B cell (primary cell): ENCODE results near the gene FOXL2. TPM values are rescaled to one million over a fixed set of nuclear protein-coding genes. Genes with fewer than 3 reads are reported as not detected.
A peak's percentile ranks its signal among the peaks of the same experiment; 100 is the strongest.

Experiments
- ATAC-seq: fragments of 200-7000 bp; cut with Tn5 transposase; one replicate; pipeline ENCODE4 v1.10.0; 2021; ENCODE audit warnings: low read depth, mild to moderate bottlenecking, moderate number of reproducible peaks, moderate library complexity
- CTCF ChIA-PET: fragments of 350-600 bp; sonication (Branson Sonifier 250); formaldehyde crosslinking; loops from one replicate; lab custom pipeline; 2021; ENCODE audit warnings: antibody characterized with exemption, inconsistent platforms; lab: Charles Lee
- POLR2A ChIA-PET: fragments of 350-600 bp; sonication (Branson Sonifier 250); formaldehyde crosslinking; loops from one replicate; lab custom pipeline; 2021; ENCODE audit warnings: antibody characterized with exemption; lab: Charles Lee
- DNase-seq: peaks from one replicate; pipeline ENCODE4 v3.0.0; 2013
- H2AFZ ChIP-seq: 2 replicates; pipeline ENCODE4 v1.6.1; 2012; ENCODE audit warnings: mild to moderate bottlenecking, low read depth, low read length; ENCODE audit not compliant: insufficient read depth, poor library complexity, severe bottlenecking
- H3K27ac ChIP-seq, 2 donors: 1 replicate in 1 of 2; 2 replicates in 1 of 2; pipeline ENCODE4 v1.5.1; 2012 to 2013; ENCODE audit warnings: low read length in 2 of 2, mild to moderate bottlenecking in 2 of 2, moderate library complexity in 1 of 2
- H3K27me3 ChIP-seq, 4 experiments: fragments of 200-600 bp in 1 of 4; sonication (generic) in 1 of 4; replicated peaks in 1 of 4; 1 replicate in 2 of 4; 2 replicates in 2 of 4; pipeline versions ENCODE4 v1.6.1 to v1.7.0; 2013 to 2016; ENCODE audit warnings: low read length in 3 of 4, mild to moderate bottlenecking in 2 of 4, mixed read lengths in 1 of 4, moderate library complexity in 1 of 4; ENCODE audit not compliant: insufficient read depth in 4 of 4, control insufficient read depth in 3 of 4; ENCODE audit errors: control extremely low read depth in 1 of 4
- H3K36me3 ChIP-seq, 2 experiments: replicated peaks in 1 of 2; 1 replicate in 1 of 2; 2 replicates in 1 of 2; pipeline versions ENCODE4 v1.6.1 to v1.7.1; 2013; ENCODE audit warnings: low read length in 1 of 2; ENCODE audit not compliant: insufficient read depth in 2 of 2, control insufficient read depth in 1 of 2; ENCODE audit errors: control extremely low read depth in 1 of 2, extremely low read depth in 1 of 2
- H3K4me1 ChIP-seq, 2 donors: fragments of 200-600 bp in 1 of 2; sonication (generic) in 1 of 2; 1 replicate in 1 of 2; 2 replicates in 1 of 2; pipeline versions ENCODE4 v1.5.1 to v1.6.1; 2013 to 2017; ENCODE audit warnings: low read length in 2 of 2; ENCODE audit not compliant: control insufficient read depth in 2 of 2, insufficient read depth in 2 of 2
- H3K4me2 ChIP-seq: replicated peaks from 2 replicates; pipeline ENCODE3; 2012; ENCODE audit warnings: mild to moderate bottlenecking, low read depth, low read length; ENCODE audit not compliant: poor library complexity, severe bottlenecking
- H3K4me3 ChIP-seq, 5 experiments: fragments of 200-600 bp in 1 of 5; sonication (generic) in 1 of 5; 1 replicate in 3 of 5; 2 replicates in 2 of 5; pipeline versions ENCODE4 v1.5.1 to v1.7.0; 2011 to 2016; ENCODE audit warnings: low read length in 4 of 5, mild to moderate bottlenecking in 4 of 5, low read depth in 2 of 5, control low read depth in 1 of 5, moderate library complexity in 1 of 5; ENCODE audit not compliant: insufficient read depth in 1 of 5; ENCODE audit errors: control extremely low read depth in 1 of 5, extremely low read depth in 1 of 5
- H3K79me2 ChIP-seq: fragments of 200-600 bp; sonication (generic); one replicate; pipeline ENCODE4 v1.6.0; 2016; ENCODE audit warnings: low read length; ENCODE audit not compliant: control insufficient read depth, insufficient read depth
- H3K9ac ChIP-seq: fragments of 200-600 bp; sonication (generic); 2 replicates; pipeline ENCODE4 v1.6.1; 2017; ENCODE audit warnings: mild to moderate bottlenecking, low read length, moderate library complexity
- H3K9me3 ChIP-seq, 3 donors: one replicate each; pipeline versions ENCODE4 v1.6.1 to v1.7.1; 2013; ENCODE audit warnings: low read length in 2 of 3; ENCODE audit not compliant: control insufficient read depth in 2 of 3, insufficient read depth in 1 of 3; ENCODE audit errors: control extremely low read depth in 1 of 3
- H4K20me1 ChIP-seq: 2 replicates; pipeline ENCODE4 v1.6.0; 2012; ENCODE audit warnings: mild to moderate bottlenecking, low read length; ENCODE audit not compliant: insufficient read depth, control insufficient read depth, poor library complexity, severe bottlenecking
- H3K27ac Mint-ChIP-seq: one replicate; pipeline ENCODE4 v1.8.0; 2021; ENCODE audit warnings: mixed read lengths
- H3K27me3 Mint-ChIP-seq: one replicate; pipeline ENCODE4 v1.8.0; 2021; ENCODE audit warnings: mixed read lengths
- H3K4me1 Mint-ChIP-seq: one replicate; pipeline ENCODE4 v1.8.0; 2021; ENCODE audit warnings: mixed read lengths
- H3K4me3 Mint-ChIP-seq: one replicate; pipeline ENCODE4 v1.8.0; 2021; ENCODE audit warnings: mixed read lengths
- H3K9me3 Mint-ChIP-seq: one replicate; pipeline ENCODE4 v1.8.0; 2022; ENCODE audit warnings: mixed read lengths; ENCODE audit not compliant: insufficient read depth
- EZH2 ChIP-seq: IDR thresholded peaks from 2 replicates; pipeline ENCODE4 v1.6.1; 2012; ENCODE audit warnings: borderline replicate concordance, low read depth, mild to moderate bottlenecking, moderate library complexity, low read length; ENCODE audit not compliant: insufficient read depth, poor library complexity, severe bottlenecking
- WGBS: methylation state at CpG from one replicate; pipeline ENCODE4 v1.1.5; 2013; ENCODE audit warnings: missing lambda C conversion rate; ENCODE audit not compliant: insufficient coverage; 5-methylcytosine and 5-hydroxymethylcytosine counted together
- intact Hi-C: fragments of 100-400 bp; cut with micrococcal nuclease; formaldehyde crosslinking; loops from one replicate; pipeline ENCODE4 v1.10.0; 2022
- polyA plus RNA-seq: library from polyadenylated mRNA; depleted of rRNA; stranded (reverse); fragments of >200 nt; gene quantifications from 2 replicates; pipeline ENCODE4 v1.2.3, GENCODE V29; 2012
- total RNA-seq, 2 donors: library from RNA; stranded (reverse); fragments of 120-200 nt in 1 of 2; gene quantifications; 1 replicate in 1 of 2; 2 replicates in 1 of 2; pipeline versions ENCODE4 v1.2.3 to v1.2.4, GENCODE V29; 2013 to 2022
- TF ChIP-seq, protein P1 (sequence below): fragments of 200-600 bp; IDR thresholded peaks from one replicate; pipeline ENCODE4 v1.8.0; 2022; ENCODE audit warnings: antibody characterized with exemption, mild to moderate bottlenecking

Gene FOXL2
- total and polyA plus RNA-seq, 2 donors (not counting 1 experiment from before 2014, with no cell fraction given) = not detected

DNA sequence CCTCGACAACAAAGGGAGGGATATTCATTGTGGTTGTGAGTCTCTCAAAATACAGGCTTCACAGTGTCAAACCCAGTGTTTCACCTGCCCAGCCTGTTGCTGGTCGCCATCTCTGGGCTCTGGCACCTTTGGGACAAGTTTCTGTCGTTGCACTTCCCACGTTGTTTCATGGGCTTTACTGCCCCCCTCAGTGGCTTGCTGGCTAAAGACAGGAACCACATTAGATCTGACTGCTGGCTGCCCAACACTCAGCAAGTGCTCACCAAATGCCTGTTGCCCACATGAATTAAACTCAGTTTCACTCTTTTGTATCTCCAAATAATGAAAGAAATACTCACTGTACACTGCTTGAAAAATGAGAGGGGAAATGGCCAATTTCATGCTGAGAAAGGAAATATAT, 27.6 kb downstream of the FOXL2 start:
- Mint-ChIP-seq H3K4me3 (no peak overlapping the region), H3K27ac (no peak overlapping the region), H3K9me3 (no peaks in the 10 kb centered on the region), H3K27me3 (peaks cover 20% of the 10 kb centered on the region), H3K4me1 (peaks cover 13% of the 10 kb centered on the region)
- H3K27ac ChIP-seq = no peak overlapping the region
- H4K20me1 ChIP-seq = no peaks in the 10 kb centered on the region
- ChIA-PET CTCF (interaction anchor here (1.0 to 16.4 kb wide), 8 partner anchors 6 to 502 kb away, joined by 3 to 461 read pairs (median 88); partner anchors contain the start of gene CEP70), POLR2A (no interaction called here)
- H3K27me3 ChIP-seq = peaks cover 0 to 16% (median 6%) of the 10 kb centered on the region in 4 experiments
- H3K36me3 ChIP-seq = no peaks in the 10 kb centered on the region
- no peak overlapping the region for H3K4me3 ChIP-seq
- ATAC-seq (no peak), DNase-seq (no peak)
- TF ChIP-seq EZH2 = no peak
- TF ChIP-seq, protein P1, sequence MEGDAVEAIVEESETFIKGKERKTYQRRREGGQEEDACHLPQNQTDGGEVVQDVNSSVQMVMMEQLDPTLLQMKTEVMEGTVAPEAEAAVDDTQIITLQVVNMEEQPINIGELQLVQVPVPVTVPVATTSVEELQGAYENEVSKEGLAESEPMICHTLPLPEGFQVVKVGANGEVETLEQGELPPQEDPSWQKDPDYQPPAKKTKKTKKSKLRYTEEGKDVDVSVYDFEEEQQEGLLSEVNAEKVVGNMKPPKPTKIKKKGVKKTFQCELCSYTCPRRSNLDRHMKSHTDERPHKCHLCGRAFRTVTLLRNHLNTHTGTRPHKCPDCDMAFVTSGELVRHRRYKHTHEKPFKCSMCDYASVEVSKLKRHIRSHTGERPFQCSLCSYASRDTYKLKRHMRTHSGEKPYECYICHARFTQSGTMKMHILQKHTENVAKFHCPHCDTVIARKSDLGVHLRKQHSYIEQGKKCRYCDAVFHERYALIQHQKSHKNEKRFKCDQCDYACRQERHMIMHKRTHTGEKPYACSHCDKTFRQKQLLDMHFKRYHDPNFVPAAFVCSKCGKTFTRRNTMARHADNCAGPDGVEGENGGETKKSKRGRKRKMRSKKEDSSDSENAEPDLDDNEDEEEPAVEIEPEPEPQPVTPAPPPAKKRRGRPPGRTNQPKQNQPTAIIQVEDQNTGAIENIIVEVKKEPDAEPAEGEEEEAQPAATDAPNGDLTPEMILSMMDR = no peak
- 57% methylated on average over 3 of the region's 4 CpGs for WGBS
- no peak overlapping the region for H3K9ac ChIP-seq
- no peak overlapping the region for H3K4me2 ChIP-seq
- no peaks in the 10 kb centered on the region for H3K79me2 ChIP-seq
- intact Hi-C loops = loop anchor here (5.0 to 10.0 kb wide), 2 partner anchors 587 to 755 kb away; partner anchors contain the start of gene NMNAT3
- peaks cover 3 to 21% of the 10 kb centered on the region in 2 donors for H3K4me1 ChIP-seq
- peaks cover 0 to 4% (median 0%) of the 10 kb centered on the region in 3 donors for H3K9me3 ChIP-seq
- H2AFZ ChIP-seq = no peak overlapping the region

- H3K27ac Mint-ChIP-seq = no peak overlapping the region
- ATAC-seq (no peak), DNase-seq (no peak)
- H3K4me2 ChIP-seq = no peak overlapping the region
- H3K4me3 ChIP-seq = no peak overlapping the region
- ChIA-PET POLR2A (interaction anchor here (1.8 kb wide), 1 partner anchor 323 kb away, joined by 18 read pairs; the partner anchor contains the start of gene CEP70), CTCF (interaction anchor here (0.7 to 16.4 kb wide), 33 partner anchors 8 to 849 kb away, joined by 3 to 461 read pairs (median 7); partner anchors contain the start of genes ARMC8, CEP70 and FAIM)
- H3K79me2 ChIP-seq = no peaks in the 10 kb centered on the region
- no peak overlapping the region for H2AFZ ChIP-seq
- H3K4me1 ChIP-seq = peaks cover 3 to 18% of the 10 kb centered on the region in 2 donors
- H3K27ac ChIP-seq = no peak overlapping the region
- peaks cover 0 to 4% (median 0%) of the 10 kb centered on the region in 3 donors for H3K9me3 ChIP-seq
- intact Hi-C loops = loop anchor here (1.0 to 10.0 kb wide), 5 partner anchors 323 to 848 kb away; partner anchors contain the start of genes ARMC8, CEP70 and NMNAT3
- peaks cover 0 to 6% (median 1%) of the 10 kb centered on the region in 4 experiments for H3K27me3 ChIP-seq
- H3K9ac ChIP-seq = no peak overlapping the region
- H3K4me1 Mint-ChIP-seq = peaks cover 13% of the 10 kb centered on the region
- TF ChIP-seq, protein P1 = no peak
- TF ChIP-seq EZH2 = no peak
- peaks cover 15% of the 10 kb centered on the region for H3K27me3 Mint-ChIP-seq
- H3K4me3 Mint-ChIP-seq = peak overlapping the region; percentile 39
- no peaks in the 10 kb centered on the region for H3K36me3 ChIP-seq
- no peaks in the 10 kb centered on the region for H4K20me1 ChIP-seq
- WGBS = 80% methylated on average over 1 of the region's 2 CpGs
- H3K9me3 Mint-ChIP-seq = no peaks in the 10 kb centered on the region
Observed at GRCh38 chr3:138916824-138917223, 30.1 kb downstream of the FOXL2 start.
